PC-3 (cell line): ENCODE measurements around the gene MAPKBP1.

Experiments used
- EZH2 ChIP-seq: fragments of 300-600 bp; sonication (generic); IDR thresholded peaks from one replicate; pipeline ENCODE4 v1.6.1; 2017; ENCODE audit warnings: antibody characterized with exemption, mild to moderate bottlenecking, low read length; ENCODE audit not compliant: unreplicated experiment
- EZH2phosphoT487 ChIP-seq: fragments of 300-600 bp; sonication (generic); IDR thresholded peaks from 2 replicates; pipeline ENCODE4 v1.6.1; 2018; ENCODE audit warnings: mild to moderate bottlenecking, antibody characterized with exemption, low read length, borderline replicate concordance
- TF ChIP-seq, protein P1 (sequence below): fragments of 300-600 bp; sonication (generic); conservative IDR thresholded peaks from 2 replicates; pipeline ENCODE4 v1.5.1; 2017; ENCODE audit warnings: antibody characterized with exemption, low read depth, mild to moderate bottlenecking, low read length

DNA sequence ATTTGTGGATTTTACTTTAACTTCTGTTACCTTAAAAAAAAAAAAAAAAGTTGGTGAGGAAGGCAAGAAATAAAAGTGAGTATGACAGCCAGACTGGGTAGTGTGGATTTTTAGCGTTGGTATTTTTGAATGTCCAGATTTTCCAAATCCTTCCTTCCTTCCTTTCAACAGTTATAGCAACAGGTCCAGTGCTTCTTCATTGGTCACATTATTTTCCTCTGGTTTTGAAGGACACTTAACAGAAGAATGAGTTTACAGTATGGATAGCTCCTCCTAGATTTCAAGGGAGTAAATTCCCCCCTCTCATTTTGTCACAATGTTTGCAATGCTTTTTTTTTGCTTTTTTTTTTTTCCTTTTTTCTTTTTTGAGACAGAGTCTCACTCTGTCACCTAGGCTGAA lies 6.4 kb downstream of the MAPKBP1 start:
- TF ChIP-seq, protein P1, sequence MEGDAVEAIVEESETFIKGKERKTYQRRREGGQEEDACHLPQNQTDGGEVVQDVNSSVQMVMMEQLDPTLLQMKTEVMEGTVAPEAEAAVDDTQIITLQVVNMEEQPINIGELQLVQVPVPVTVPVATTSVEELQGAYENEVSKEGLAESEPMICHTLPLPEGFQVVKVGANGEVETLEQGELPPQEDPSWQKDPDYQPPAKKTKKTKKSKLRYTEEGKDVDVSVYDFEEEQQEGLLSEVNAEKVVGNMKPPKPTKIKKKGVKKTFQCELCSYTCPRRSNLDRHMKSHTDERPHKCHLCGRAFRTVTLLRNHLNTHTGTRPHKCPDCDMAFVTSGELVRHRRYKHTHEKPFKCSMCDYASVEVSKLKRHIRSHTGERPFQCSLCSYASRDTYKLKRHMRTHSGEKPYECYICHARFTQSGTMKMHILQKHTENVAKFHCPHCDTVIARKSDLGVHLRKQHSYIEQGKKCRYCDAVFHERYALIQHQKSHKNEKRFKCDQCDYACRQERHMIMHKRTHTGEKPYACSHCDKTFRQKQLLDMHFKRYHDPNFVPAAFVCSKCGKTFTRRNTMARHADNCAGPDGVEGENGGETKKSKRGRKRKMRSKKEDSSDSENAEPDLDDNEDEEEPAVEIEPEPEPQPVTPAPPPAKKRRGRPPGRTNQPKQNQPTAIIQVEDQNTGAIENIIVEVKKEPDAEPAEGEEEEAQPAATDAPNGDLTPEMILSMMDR: no peak
- TF ChIP-seq EZH2: no peak
- no peak for TF ChIP-seq EZH2phosphoT487
